GM12875 (cell line): ENCODE results near the gene HOXC13.

Source experiments
- H3K4me3 ChIP-seq: one replicate; pipeline ENCODE4 v1.5.1; 2011; ENCODE audit warnings: low read depth, low read length, control low read depth
- TF ChIP-seq, protein P1 (sequence below): IDR thresholded peaks from 2 replicates; pipeline ENCODE4 v1.5.1; 2011; ENCODE audit warnings: low read depth, mild to moderate bottlenecking, control low read depth, inconsistent platforms, low read length, moderate library complexity, borderline replicate concordance; ENCODE audit not compliant: insufficient read depth

The HOXC13 gene

DNA sequence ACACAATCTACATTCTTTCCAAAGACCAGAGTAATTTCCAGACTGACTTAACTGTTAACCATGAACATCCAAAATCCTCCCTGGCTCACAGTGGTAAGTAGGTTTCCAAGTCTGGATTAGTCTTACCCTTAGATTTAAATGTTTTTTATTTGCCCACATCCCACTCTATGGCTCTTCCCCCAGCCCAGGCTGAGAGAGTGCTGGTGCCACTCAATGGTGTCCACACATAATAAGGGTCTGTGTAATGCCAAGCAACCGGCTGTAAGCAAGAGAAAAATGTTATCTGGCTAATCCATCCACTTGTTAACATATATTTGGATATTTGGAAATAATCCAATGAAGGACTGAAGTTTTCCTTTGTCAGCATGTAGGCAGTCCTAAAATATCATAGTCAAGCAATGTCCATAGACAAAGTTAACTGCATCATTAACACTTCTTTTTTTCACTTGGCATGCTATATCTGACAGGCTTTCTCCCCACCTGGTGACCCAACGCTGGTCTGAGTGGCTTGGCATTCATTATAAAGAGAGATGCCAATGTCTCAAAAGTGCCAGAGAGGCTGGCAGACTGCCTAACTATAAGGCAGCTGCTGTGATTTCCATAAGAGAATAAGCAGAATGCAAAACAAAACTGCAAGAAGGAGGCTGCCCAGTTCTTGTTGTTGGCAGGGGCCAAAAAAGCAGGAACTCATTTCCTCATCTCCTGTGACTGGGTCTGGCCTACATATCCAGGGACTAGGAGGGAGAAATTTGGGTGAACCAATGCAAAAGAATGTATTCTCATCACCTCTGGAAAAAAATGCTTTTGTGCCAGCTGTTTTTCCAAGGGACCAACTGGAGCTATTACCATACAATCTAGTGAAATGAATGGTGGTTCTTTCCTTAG is 13.9 kb upstream of the HOXC13 start:
- H3K4me3 ChIP-seq = no peak overlapping the region
- TF ChIP-seq, protein P1, sequence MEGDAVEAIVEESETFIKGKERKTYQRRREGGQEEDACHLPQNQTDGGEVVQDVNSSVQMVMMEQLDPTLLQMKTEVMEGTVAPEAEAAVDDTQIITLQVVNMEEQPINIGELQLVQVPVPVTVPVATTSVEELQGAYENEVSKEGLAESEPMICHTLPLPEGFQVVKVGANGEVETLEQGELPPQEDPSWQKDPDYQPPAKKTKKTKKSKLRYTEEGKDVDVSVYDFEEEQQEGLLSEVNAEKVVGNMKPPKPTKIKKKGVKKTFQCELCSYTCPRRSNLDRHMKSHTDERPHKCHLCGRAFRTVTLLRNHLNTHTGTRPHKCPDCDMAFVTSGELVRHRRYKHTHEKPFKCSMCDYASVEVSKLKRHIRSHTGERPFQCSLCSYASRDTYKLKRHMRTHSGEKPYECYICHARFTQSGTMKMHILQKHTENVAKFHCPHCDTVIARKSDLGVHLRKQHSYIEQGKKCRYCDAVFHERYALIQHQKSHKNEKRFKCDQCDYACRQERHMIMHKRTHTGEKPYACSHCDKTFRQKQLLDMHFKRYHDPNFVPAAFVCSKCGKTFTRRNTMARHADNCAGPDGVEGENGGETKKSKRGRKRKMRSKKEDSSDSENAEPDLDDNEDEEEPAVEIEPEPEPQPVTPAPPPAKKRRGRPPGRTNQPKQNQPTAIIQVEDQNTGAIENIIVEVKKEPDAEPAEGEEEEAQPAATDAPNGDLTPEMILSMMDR = no peak

- H3K4me3 ChIP-seq = no peak overlapping the region
- TF ChIP-seq, protein P1 = no peak
Measured at GRCh38 chr12:53927220-53928029, 11.2 kb upstream of the HOXC13 start.

- TF ChIP-seq, protein P1 = no peak
- H3K4me3 ChIP-seq = no peak overlapping the region
Measured at GRCh38 chr12:53928054-53928835, 10.4 kb upstream of the HOXC13 start.

DNA sequence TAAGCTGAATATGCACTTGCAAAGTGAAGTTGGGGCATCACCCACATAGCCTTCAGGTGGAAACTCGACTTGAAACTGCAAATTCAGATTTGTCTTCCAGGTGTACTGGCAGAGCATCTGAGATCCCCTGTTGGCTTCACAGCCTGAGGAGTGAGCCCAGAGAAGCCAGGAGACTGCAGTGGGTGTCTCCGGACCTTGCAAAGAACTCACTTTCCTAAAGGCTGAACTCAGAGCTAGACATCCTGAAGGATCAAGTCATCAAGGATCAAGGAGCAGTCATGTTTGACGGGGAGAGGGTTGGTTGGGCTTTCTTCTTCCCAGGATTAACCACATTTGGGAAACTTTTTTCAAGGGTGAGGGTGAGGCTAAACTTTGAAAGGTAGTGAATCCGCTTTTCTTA is 9.1 kb upstream of the HOXC13 start:
- no peak overlapping the region for H3K4me3 ChIP-seq
- TF ChIP-seq, protein P1 = no peak

DNA sequence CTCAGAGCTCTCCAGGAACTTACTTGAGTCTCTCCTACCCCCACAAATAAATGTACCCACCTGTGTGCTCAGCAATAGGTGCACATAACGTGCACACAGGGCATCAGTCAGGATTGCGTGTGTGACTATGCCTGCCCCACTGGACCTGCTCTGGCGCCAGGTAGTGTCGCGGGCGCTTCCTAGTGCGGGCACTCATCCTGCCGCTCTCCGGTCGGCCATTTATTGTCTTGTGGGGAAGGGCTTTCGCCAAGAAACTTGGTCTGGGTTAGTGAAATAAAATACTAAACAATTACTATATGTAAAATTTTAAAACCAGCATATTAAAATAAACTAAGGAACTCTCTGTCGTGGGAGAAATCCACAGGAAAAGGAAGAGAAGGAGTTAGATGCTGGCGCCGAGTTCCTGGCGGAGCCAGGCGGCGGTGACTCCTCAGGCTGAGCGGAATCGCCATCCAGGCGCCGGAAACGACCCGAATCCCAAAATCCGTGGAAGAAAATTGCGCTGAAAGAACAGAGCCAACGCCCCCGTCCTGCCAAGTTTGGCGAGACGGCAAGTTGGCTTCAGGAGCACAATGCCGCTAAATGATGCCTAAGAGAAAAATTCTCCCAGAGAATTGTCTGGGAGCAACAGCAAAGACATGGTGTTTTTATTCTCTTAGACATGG is 7.9 kb upstream of the HOXC13 start:
- TF ChIP-seq, protein P1 = no peak
- no peak overlapping the region for H3K4me3 ChIP-seq

GRCh38 chr12:53931844-53932581 is 6.6 kb upstream of the HOXC13 start:
- no peak overlapping the region for H3K4me3 ChIP-seq
- TF ChIP-seq, protein P1 = no peak
